Measurements from ENCODE around the gene G6PD. TPM values are rescaled to one million over a fixed set of nuclear protein-coding genes. Genes with fewer than 3 reads are reported as not detected.

Gene G6PD
- total and polyA plus RNA-seq, 2 of the 8 experiments (the other 6 are each of a cell fraction or from before 2014, with no cell fraction given): 47.3 to 55.1 TPM

Small RNA genes lying within 50 kb of the gene (small RNA-seq; reads per million reads assigned to genes)
- gene RN7SL697P (ENCODE audit: insufficient read depth): not detected

Other genes with a start within 250 kb of the G6PD start
- gene FLNA, start 172.2 kb downstream of the G6PD start, total RNA-seq (2021; fragmentation: NEBNext Ultra II Directional; extraction: Animal tissue kit (Norgen Biotek cat#: 25700)): 925 and 957 TPM in 2 replicates
- 315 and 451 TPM in 2 replicates for gene FLNA, start 172.2 kb downstream of the G6PD start, polyA plus RNA-seq (2011; rRNA removed)
- 104 and 109 TPM in 2 replicates for gene EMD, start 167.6 kb downstream of the G6PD start, total RNA-seq (2021; fragmentation: NEBNext Ultra II Directional; extraction: Animal tissue kit (Norgen Biotek cat#: 25700))
- gene EMD, start 167.6 kb downstream of the G6PD start, polyA plus RNA-seq (2011; rRNA removed): 45.5 and 128 TPM in 2 replicates
- gene RPL10, start 148.5 kb downstream of the G6PD start, total RNA-seq (2021; fragmentation: NEBNext Ultra II Directional; extraction: Animal tissue kit (Norgen Biotek cat#: 25700)): 2,633 and 2,739 TPM in 2 replicates
- 4,127 and 4,293 TPM in 2 replicates for gene RPL10, start 148.5 kb downstream of the G6PD start, polyA plus RNA-seq (2011; rRNA removed)
- gene DNASE1L1, start 137.6 kb downstream of the G6PD start, total RNA-seq (2021; fragmentation: NEBNext Ultra II Directional; extraction: Animal tissue kit (Norgen Biotek cat#: 25700)): 8.7 and 10.3 TPM in 2 replicates
- gene DNASE1L1, start 137.6 kb downstream of the G6PD start, polyA plus RNA-seq (2011; rRNA removed): 30.0 and 30.4 TPM in 2 replicates
- gene TAFAZZIN, start 135.3 kb downstream of the G6PD start, total RNA-seq (2021; fragmentation: NEBNext Ultra II Directional; extraction: Animal tissue kit (Norgen Biotek cat#: 25700)): 23.9 and 25.3 TPM in 2 replicates
- 28.6 and 42.8 TPM in 2 replicates for gene TAFAZZIN, start 135.3 kb downstream of the G6PD start, polyA plus RNA-seq (2011; rRNA removed)
- 44.6 and 46.7 TPM in 2 replicates for gene ATP6AP1, start 118.2 kb downstream of the G6PD start, total RNA-seq (2021; fragmentation: NEBNext Ultra II Directional; extraction: Animal tissue kit (Norgen Biotek cat#: 25700))
- 80.8 and 87.8 TPM in 2 replicates for gene ATP6AP1, start 118.2 kb downstream of the G6PD start, polyA plus RNA-seq (2011; rRNA removed)
- 83.1 and 85.8 TPM in 2 replicates for gene GDI1, start 109.7 kb downstream of the G6PD start, total RNA-seq (2021; fragmentation: NEBNext Ultra II Directional; extraction: Animal tissue kit (Norgen Biotek cat#: 25700))
- gene GDI1, start 109.7 kb downstream of the G6PD start, polyA plus RNA-seq (2011; rRNA removed): 136 and 186 TPM in 2 replicates
- 48.7 and 51.7 TPM in 2 replicates for gene FAM50A, start 102.7 kb downstream of the G6PD start, total RNA-seq (2021; fragmentation: NEBNext Ultra II Directional; extraction: Animal tissue kit (Norgen Biotek cat#: 25700))
- 30.7 and 37.2 TPM in 2 replicates for gene FAM50A, start 102.7 kb downstream of the G6PD start, polyA plus RNA-seq (2011; rRNA removed)
- gene PLXNA3, start 88.6 kb downstream of the G6PD start, total RNA-seq (2021; fragmentation: NEBNext Ultra II Directional; extraction: Animal tissue kit (Norgen Biotek cat#: 25700)): 18.2 and 23.5 TPM in 2 replicates
- gene PLXNA3, start 88.6 kb downstream of the G6PD start, polyA plus RNA-seq (2011; rRNA removed): 10.7 and 23.5 TPM in 2 replicates
- 44.2 and 44.5 TPM in 2 replicates for gene LAGE3, start 67.6 kb downstream of the G6PD start, total RNA-seq (2021; fragmentation: NEBNext Ultra II Directional; extraction: Animal tissue kit (Norgen Biotek cat#: 25700))
- 102 and 110 TPM in 2 replicates for gene LAGE3, start 67.6 kb downstream of the G6PD start, polyA plus RNA-seq (2011; rRNA removed)
- gene UBL4A, start 60.2 kb downstream of the G6PD start, total RNA-seq (2021; fragmentation: NEBNext Ultra II Directional; extraction: Animal tissue kit (Norgen Biotek cat#: 25700)): 31.7 and 34.2 TPM in 2 replicates
- 23.1 and 31.0 TPM in 2 replicates for gene UBL4A, start 60.2 kb downstream of the G6PD start, polyA plus RNA-seq (2011; rRNA removed)
- gene SLC10A3, start 56.2 kb downstream of the G6PD start, total RNA-seq (2021; fragmentation: NEBNext Ultra II Directional; extraction: Animal tissue kit (Norgen Biotek cat#: 25700)): 6.8 and 8.2 TPM in 2 replicates
- 9.5 and 11.0 TPM in 2 replicates for gene SLC10A3, start 56.2 kb downstream of the G6PD start, polyA plus RNA-seq (2011; rRNA removed)
- 16.2 and 21.7 TPM in 2 replicates for gene FAM3A, start 30.6 kb downstream of the G6PD start, total RNA-seq (2021; fragmentation: NEBNext Ultra II Directional; extraction: Animal tissue kit (Norgen Biotek cat#: 25700))
- gene FAM3A, start 30.6 kb downstream of the G6PD start, polyA plus RNA-seq (2011; rRNA removed): 18.6 and 28.1 TPM in 2 replicates
- 18.1 and 18.7 TPM in 2 replicates for gene IKBKG, start 774 bp upstream of the G6PD start, total RNA-seq (2021; fragmentation: NEBNext Ultra II Directional; extraction: Animal tissue kit (Norgen Biotek cat#: 25700))
- gene IKBKG, start 774 bp upstream of the G6PD start, polyA plus RNA-seq (2011; rRNA removed): 17.5 and 33.3 TPM in 2 replicates
- not detected in 2 replicates for gene CTAG1A, start 38.3 kb upstream of the G6PD start, total RNA-seq (2021; fragmentation: NEBNext Ultra II Directional; extraction: Animal tissue kit (Norgen Biotek cat#: 25700))
- not detected in 2 replicates for gene CTAG1A, start 38.3 kb upstream of the G6PD start, polyA plus RNA-seq (2011; rRNA removed)
- not detected in 2 replicates for gene CTAG1B, start 72.4 kb upstream of the G6PD start, total RNA-seq (2021; fragmentation: NEBNext Ultra II Directional; extraction: Animal tissue kit (Norgen Biotek cat#: 25700))
- gene CTAG1B, start 72.4 kb upstream of the G6PD start, polyA plus RNA-seq (2011; rRNA removed): not detected in 2 replicates
- not detected in 2 replicates for gene CTAG2, start 106.7 kb upstream of the G6PD start, total RNA-seq (2021; fragmentation: NEBNext Ultra II Directional; extraction: Animal tissue kit (Norgen Biotek cat#: 25700))
- not detected in 2 replicates for gene CTAG2, start 106.7 kb upstream of the G6PD start, polyA plus RNA-seq (2011; rRNA removed)
- 1.2 and 1.5 TPM in 2 replicates for gene GAB3, start 204.2 kb upstream of the G6PD start, total RNA-seq (2021; fragmentation: NEBNext Ultra II Directional; extraction: Animal tissue kit (Norgen Biotek cat#: 25700))
- gene GAB3, start 204.2 kb upstream of the G6PD start, polyA plus RNA-seq (2011; rRNA removed): 0.48 and 0.52 TPM in 2 replicates
- gene DKC1, start 216.0 kb upstream of the G6PD start, total RNA-seq (2021; fragmentation: NEBNext Ultra II Directional; extraction: Animal tissue kit (Norgen Biotek cat#: 25700)): 134 and 143 TPM in 2 replicates
- 54.7 and 65.6 TPM in 2 replicates for gene DKC1, start 216.0 kb upstream of the G6PD start, polyA plus RNA-seq (2011; rRNA removed)

Data from H1 (cell line).